GM23338 (cell line): ENCODE results near the gene FRMD3. TPM values are rescaled to one million over a fixed set of nuclear protein-coding genes. Genes with fewer than 3 reads are reported as not detected.

Experiments
- ATAC-seq: fragments of 200-7000 bp; cut with Tn5 transposase; 3 replicates; pipeline ENCODE4 v1.9.1; 2020
- DNase-seq: peaks from one replicate; pipeline ENCODE4 v3.0.0-alpha.2; 2015; ENCODE audit warnings: low spot score
- H2AFZ ChIP-seq: fragments of 200-600 bp; sonication (generic); 2 replicates; pipeline ENCODE4 v1.8.0; 2016; ENCODE audit warnings: antibody characterized with exemption, mild to moderate bottlenecking, moderate library complexity
- H3F3A ChIP-seq: fragments of 200-600 bp; sonication (generic); replicated peaks from 2 replicates; pipeline ENCODE4 v1.8.0; 2017; ENCODE audit warnings: antibody characterized with exemption, mixed run types, low read depth
- H3K27ac ChIP-seq: fragments of 200-600 bp; sonication (generic); 2 replicates; pipeline ENCODE4 v1.6.1; 2016; ENCODE audit warnings: low read depth
- H3K27me3 ChIP-seq: fragments of 200-600 bp; sonication (generic); 2 replicates; pipeline ENCODE4 v1.8.0; 2016; ENCODE audit warnings: mild to moderate bottlenecking, mixed run types, moderate library complexity; ENCODE audit not compliant: insufficient read depth
- H3K36me3 ChIP-seq: fragments of 200-600 bp; sonication (generic); 2 replicates; pipeline ENCODE4 v1.8.0; 2016; ENCODE audit warnings: mild to moderate bottlenecking; ENCODE audit not compliant: insufficient read depth
- H3K4me1 ChIP-seq: fragments of 200-600 bp; sonication (generic); 2 replicates; pipeline ENCODE4 v1.8.0; 2016; ENCODE audit warnings: mild to moderate bottlenecking, moderate library complexity; ENCODE audit not compliant: insufficient read depth
- H3K4me2 ChIP-seq: fragments of 200-600 bp; sonication (generic); 2 replicates; pipeline ENCODE4 v1.7.1; 2017; ENCODE audit warnings: mixed run types
- H3K4me3 ChIP-seq: fragments of 200-600 bp; sonication (generic); 2 replicates; pipeline ENCODE4 v1.6.1; 2016; ENCODE audit warnings: mixed run types
- H3K79me2 ChIP-seq: fragments of 200-600 bp; sonication (generic); replicated peaks from 2 replicates; pipeline ENCODE4 v1.8.0; 2017; ENCODE audit warnings: mild to moderate bottlenecking; ENCODE audit not compliant: insufficient read depth
- H3K9me2 ChIP-seq: fragments of 200-600 bp; sonication (generic); 2 replicates; pipeline ENCODE4 v1.8.0; 2017; ENCODE audit not compliant: insufficient read depth
- H4K20me1 ChIP-seq: fragments of 200-600 bp; sonication (generic); replicated peaks from 2 replicates; pipeline ENCODE4 v1.8.0; 2017; ENCODE audit warnings: mild to moderate bottlenecking; ENCODE audit not compliant: insufficient read depth
- H3K27ac Mint-ChIP-seq: 2 replicates; pipeline ENCODE4 v1.8.0; 2020; ENCODE audit warnings: inconsistent platforms, mild to moderate bottlenecking, moderate library complexity, mixed read lengths
- H3K27me3 Mint-ChIP-seq: 3 replicates; pipeline ENCODE4 v1.8.0; 2022; ENCODE audit warnings: low read depth, mild to moderate bottlenecking, moderate library complexity, mixed read lengths, inconsistent platforms; ENCODE audit not compliant: insufficient read depth, poor library complexity
- H3K36me3 Mint-ChIP-seq: 3 replicates; pipeline ENCODE4 v1.8.0; 2021; ENCODE audit warnings: low read depth, mild to moderate bottlenecking, inconsistent platforms, moderate library complexity, mixed read lengths
- H3K4me1 Mint-ChIP-seq: 3 replicates; pipeline ENCODE4 v1.8.0; 2020; ENCODE audit warnings: mild to moderate bottlenecking, inconsistent platforms, mixed read lengths
- H3K4me3 Mint-ChIP-seq: 3 replicates; pipeline ENCODE4 v1.8.0; 2021; ENCODE audit warnings: moderate library complexity, mild to moderate bottlenecking, inconsistent platforms, mixed read lengths
- H3K9me3 Mint-ChIP-seq: 3 replicates; pipeline ENCODE4 v1.8.0; 2020; ENCODE audit warnings: moderate library complexity, mild to moderate bottlenecking, inconsistent platforms, mixed read lengths
- CREB1 ChIP-seq: fragments of 250-450 bp; sonication (Bioruptor Pico); IDR thresholded peaks from 2 replicates; pipeline ENCODE4 v1.5.0; 2020; ENCODE audit warnings: low read depth, mild to moderate bottlenecking, moderate library complexity
- EZH2 ChIP-seq: fragments of 200-600 bp; sonication (generic); IDR thresholded peaks from one replicate; pipeline ENCODE4 v1.8.0; 2017; ENCODE audit warnings: antibody characterized with exemption, mild to moderate bottlenecking, low read depth; ENCODE audit not compliant: unreplicated experiment
- EZH2phosphoT487 ChIP-seq: fragments of 200-600 bp; sonication (generic); IDR thresholded peaks from one replicate; pipeline ENCODE4 v1.8.1; 2018; ENCODE audit warnings: antibody characterized with exemption; ENCODE audit not compliant: unreplicated experiment
- JUNB ChIP-seq: IDR thresholded peaks from one replicate; pipeline ENCODE4 v1.6.1; 2016; ENCODE audit warnings: antibody characterized with exemption; ENCODE audit not compliant: unreplicated experiment
- NANOG ChIP-seq: IDR thresholded peaks from 2 replicates; pipeline ENCODE4 v1.6.1; 2016; ENCODE audit warnings: antibody characterized with exemption, borderline replicate concordance
- POLR2AphosphoS5 ChIP-seq: IDR thresholded peaks from 2 replicates; pipeline ENCODE4 v1.6.1; 2016; ENCODE audit warnings: antibody characterized with exemption, low read depth
- STAT1 ChIP-seq: IDR thresholded peaks from one replicate; pipeline ENCODE4 v1.6.1; 2016; ENCODE audit warnings: antibody characterized with exemption; ENCODE audit not compliant: unreplicated experiment
- ZNF114 ChIP-seq: fragments of 250-450 bp; sonication (Bioruptor Pico); IDR thresholded peaks from 2 replicates; pipeline ENCODE4 v1.5.0; 2020; ENCODE audit warnings: mild to moderate bottlenecking, moderate library complexity
- ZNF331 ChIP-seq: fragments of 250-450 bp; sonication (Bioruptor Pico); IDR thresholded peaks from 2 replicates; pipeline ENCODE4 v1.5.0; 2020; ENCODE audit warnings: low read depth, mild to moderate bottlenecking, moderate library complexity
- polyA plus RNA-seq: library from polyadenylated mRNA; unstranded; fragments of >200 nt; fragmentation: Nextera tagmentation; extraction: Ambion mirVana; gene quantifications from 2 replicates; pipeline ENCODE4 v1.2.1, GENCODE V29; 2016
- total RNA-seq: library from RNA; depleted of rRNA; stranded (reverse); fragments of >200 nt; shearing (Covaris generic); gene quantifications from 2 replicates; pipeline ENCODE4 v1.2.3, GENCODE V29; 2014
- TF ChIP-seq, protein P1 (sequence below): IDR thresholded peaks from one replicate; pipeline ENCODE4 v1.6.1; 2018; ENCODE audit warnings: antibody characterized with exemption; ENCODE audit not compliant: unreplicated experiment
- TF ChIP-seq, protein P2 (sequence below), 2 experiments: fragments of 200-600 bp in 1 of 2; sonication (generic) in 1 of 2; conservative IDR thresholded peaks; 2 replicates each; pipeline versions ENCODE4 v1.5.1 to v1.6.1; 2016 to 2017; ENCODE audit warnings: antibody characterized with exemption in 2 of 2, low read depth in 2 of 2, mild to moderate bottlenecking in 2 of 2, moderate library complexity in 1 of 2
- TF ChIP-seq, protein P3 (sequence below): fragments of 250-450 bp; sonication (Bioruptor Pico); IDR thresholded peaks from 2 replicates; pipeline ENCODE4 v1.5.0; 2020; ENCODE audit warnings: mild to moderate bottlenecking, moderate library complexity

The FRMD3 gene
- total and polyA plus RNA-seq, 2 experiments from 2014 or later: 0.47 to 1.2 TPM

DNA sequence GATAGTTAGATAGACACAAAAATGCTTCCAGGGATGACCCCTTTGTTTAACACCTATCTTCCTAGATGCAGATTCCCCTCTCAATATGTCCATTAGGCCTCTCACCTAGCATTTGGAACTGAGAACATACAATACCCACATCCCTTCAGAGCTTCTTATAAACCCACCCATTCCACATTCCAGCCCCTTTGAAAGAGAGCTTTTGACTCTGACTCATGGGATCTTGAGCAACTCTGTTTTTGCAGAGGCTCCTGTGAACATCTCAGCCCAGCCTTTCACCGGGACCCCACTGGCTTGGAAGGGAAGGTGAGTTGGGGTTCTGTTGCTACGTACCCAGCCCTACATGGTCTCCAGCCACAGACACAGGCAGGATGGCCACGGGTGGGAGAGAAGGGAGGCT lies 195.5 kb downstream of the FRMD3 start:
- Mint-ChIP-seq H3K27me3 (no peaks in the 10 kb centered on the region), H3K27ac (peak overlapping the region; percentile 26; the same call in 1 of the 2 replicates), H3K4me3 (no peak overlapping the region), H3K9me3 (no peaks in the 10 kb centered on the region), H3K36me3 (no peaks in the 10 kb centered on the region), H3K4me1 (peaks cover 7% of the 10 kb centered on the region; the same call in 2 of the 3 replicates)
- Histone ChIP-seq H3K9me2 (0 out of 2 replicates have a peak, but pooled peaks cover 4% of the 10 kb centered on the region), H4K20me1 (no peaks in the 10 kb centered on the region), H2AFZ (no peak overlapping the region; the same call in 1 of the 2 replicates), H3K79me2 (no peaks in the 10 kb centered on the region), H3F3A (no peaks in the 10 kb centered on the region), H3K27ac (no peak overlapping the region), H3K36me3 (no peaks in the 10 kb centered on the region), H3K4me3 (no peak overlapping the region), H3K4me1 (no peaks in the 10 kb centered on the region), H3K4me2 (no peak overlapping the region), H3K27me3 (no peaks in the 10 kb centered on the region)
- no peak for DNase-seq
- TF ChIP-seq JUNB (no peak), POLR2AphosphoS5 (no peak), NANOG (no peak), CREB1 (CRISPR knock-in tag) (no peak), ZNF114 (no peak), ZNF331 (CRISPR knock-in tag) (no peak), EZH2phosphoT487 (no peak)
- TF ChIP-seq, protein P1, sequence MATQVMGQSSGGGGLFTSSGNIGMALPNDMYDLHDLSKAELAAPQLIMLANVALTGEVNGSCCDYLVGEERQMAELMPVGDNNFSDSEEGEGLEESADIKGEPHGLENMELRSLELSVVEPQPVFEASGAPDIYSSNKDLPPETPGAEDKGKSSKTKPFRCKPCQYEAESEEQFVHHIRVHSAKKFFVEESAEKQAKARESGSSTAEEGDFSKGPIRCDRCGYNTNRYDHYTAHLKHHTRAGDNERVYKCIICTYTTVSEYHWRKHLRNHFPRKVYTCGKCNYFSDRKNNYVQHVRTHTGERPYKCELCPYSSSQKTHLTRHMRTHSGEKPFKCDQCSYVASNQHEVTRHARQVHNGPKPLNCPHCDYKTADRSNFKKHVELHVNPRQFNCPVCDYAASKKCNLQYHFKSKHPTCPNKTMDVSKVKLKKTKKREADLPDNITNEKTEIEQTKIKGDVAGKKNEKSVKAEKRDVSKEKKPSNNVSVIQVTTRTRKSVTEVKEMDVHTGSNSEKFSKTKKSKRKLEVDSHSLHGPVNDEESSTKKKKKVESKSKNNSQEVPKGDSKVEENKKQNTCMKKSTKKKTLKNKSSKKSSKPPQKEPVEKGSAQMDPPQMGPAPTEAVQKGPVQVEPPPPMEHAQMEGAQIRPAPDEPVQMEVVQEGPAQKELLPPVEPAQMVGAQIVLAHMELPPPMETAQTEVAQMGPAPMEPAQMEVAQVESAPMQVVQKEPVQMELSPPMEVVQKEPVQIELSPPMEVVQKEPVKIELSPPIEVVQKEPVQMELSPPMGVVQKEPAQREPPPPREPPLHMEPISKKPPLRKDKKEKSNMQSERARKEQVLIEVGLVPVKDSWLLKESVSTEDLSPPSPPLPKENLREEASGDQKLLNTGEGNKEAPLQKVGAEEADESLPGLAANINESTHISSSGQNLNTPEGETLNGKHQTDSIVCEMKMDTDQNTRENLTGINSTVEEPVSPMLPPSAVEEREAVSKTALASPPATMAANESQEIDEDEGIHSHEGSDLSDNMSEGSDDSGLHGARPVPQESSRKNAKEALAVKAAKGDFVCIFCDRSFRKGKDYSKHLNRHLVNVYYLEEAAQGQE: no peak
- TF ChIP-seq, protein P2, sequence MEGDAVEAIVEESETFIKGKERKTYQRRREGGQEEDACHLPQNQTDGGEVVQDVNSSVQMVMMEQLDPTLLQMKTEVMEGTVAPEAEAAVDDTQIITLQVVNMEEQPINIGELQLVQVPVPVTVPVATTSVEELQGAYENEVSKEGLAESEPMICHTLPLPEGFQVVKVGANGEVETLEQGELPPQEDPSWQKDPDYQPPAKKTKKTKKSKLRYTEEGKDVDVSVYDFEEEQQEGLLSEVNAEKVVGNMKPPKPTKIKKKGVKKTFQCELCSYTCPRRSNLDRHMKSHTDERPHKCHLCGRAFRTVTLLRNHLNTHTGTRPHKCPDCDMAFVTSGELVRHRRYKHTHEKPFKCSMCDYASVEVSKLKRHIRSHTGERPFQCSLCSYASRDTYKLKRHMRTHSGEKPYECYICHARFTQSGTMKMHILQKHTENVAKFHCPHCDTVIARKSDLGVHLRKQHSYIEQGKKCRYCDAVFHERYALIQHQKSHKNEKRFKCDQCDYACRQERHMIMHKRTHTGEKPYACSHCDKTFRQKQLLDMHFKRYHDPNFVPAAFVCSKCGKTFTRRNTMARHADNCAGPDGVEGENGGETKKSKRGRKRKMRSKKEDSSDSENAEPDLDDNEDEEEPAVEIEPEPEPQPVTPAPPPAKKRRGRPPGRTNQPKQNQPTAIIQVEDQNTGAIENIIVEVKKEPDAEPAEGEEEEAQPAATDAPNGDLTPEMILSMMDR (conservative IDR thresholded peaks at IDR 0.05; ENCODE audit: low read depth in 2 of 2): no peak
- ATAC-seq: no peak

DNA sequence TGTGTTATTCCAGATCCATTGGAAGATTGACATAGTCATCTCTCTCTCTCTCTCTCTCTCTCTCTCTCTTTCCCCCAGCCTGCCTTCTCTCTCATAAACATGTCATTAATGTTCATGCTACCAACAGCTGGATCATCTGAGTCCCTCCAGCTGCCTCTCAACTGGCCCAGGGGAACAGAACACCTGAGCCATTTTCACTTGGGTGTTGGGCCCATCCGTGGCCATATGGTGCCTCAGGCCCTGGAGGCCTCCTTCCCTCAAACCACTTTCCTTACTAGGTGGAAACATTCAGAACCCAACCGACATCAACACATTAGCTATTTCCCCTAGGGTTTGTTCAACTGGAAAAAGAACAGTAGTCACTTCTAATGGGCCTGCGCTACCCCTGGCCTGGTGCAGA lies 196.2 kb downstream of the FRMD3 start:
- no peak overlapping the region for H3K27ac Mint-ChIP-seq
- Histone ChIP-seq H3K4me3 (no peak overlapping the region), H3K9me2 (0 out of 2 replicates have a peak, but pooled peaks cover 4% of the 10 kb centered on the region), H3K79me2 (no peaks in the 10 kb centered on the region), H3F3A (no peaks in the 10 kb centered on the region), H3K27me3 (no peaks in the 10 kb centered on the region), H4K20me1 (no peaks in the 10 kb centered on the region), H3K4me2 (no peak overlapping the region), H3K27ac (no peak overlapping the region), H3K4me1 (no peaks in the 10 kb centered on the region), H3K36me3 (no peaks in the 10 kb centered on the region), H2AFZ (no peak overlapping the region)
- peaks cover 7% of the 10 kb centered on the region; the same call in 2 of the 3 replicates for H3K4me1 Mint-ChIP-seq
- H3K9me3 Mint-ChIP-seq: no peaks in the 10 kb centered on the region
- no peaks in the 10 kb centered on the region for H3K36me3 Mint-ChIP-seq
- DNase-seq (no peak), ATAC-seq (no peak)
- H3K4me3 Mint-ChIP-seq: no peak overlapping the region
- no peaks in the 10 kb centered on the region for H3K27me3 Mint-ChIP-seq
- TF ChIP-seq ZNF331 (CRISPR knock-in tag) (no peak), STAT1 (no peak), EZH2 (no peak), CREB1 (CRISPR knock-in tag) (no peak)
- TF ChIP-seq, protein P3, sequence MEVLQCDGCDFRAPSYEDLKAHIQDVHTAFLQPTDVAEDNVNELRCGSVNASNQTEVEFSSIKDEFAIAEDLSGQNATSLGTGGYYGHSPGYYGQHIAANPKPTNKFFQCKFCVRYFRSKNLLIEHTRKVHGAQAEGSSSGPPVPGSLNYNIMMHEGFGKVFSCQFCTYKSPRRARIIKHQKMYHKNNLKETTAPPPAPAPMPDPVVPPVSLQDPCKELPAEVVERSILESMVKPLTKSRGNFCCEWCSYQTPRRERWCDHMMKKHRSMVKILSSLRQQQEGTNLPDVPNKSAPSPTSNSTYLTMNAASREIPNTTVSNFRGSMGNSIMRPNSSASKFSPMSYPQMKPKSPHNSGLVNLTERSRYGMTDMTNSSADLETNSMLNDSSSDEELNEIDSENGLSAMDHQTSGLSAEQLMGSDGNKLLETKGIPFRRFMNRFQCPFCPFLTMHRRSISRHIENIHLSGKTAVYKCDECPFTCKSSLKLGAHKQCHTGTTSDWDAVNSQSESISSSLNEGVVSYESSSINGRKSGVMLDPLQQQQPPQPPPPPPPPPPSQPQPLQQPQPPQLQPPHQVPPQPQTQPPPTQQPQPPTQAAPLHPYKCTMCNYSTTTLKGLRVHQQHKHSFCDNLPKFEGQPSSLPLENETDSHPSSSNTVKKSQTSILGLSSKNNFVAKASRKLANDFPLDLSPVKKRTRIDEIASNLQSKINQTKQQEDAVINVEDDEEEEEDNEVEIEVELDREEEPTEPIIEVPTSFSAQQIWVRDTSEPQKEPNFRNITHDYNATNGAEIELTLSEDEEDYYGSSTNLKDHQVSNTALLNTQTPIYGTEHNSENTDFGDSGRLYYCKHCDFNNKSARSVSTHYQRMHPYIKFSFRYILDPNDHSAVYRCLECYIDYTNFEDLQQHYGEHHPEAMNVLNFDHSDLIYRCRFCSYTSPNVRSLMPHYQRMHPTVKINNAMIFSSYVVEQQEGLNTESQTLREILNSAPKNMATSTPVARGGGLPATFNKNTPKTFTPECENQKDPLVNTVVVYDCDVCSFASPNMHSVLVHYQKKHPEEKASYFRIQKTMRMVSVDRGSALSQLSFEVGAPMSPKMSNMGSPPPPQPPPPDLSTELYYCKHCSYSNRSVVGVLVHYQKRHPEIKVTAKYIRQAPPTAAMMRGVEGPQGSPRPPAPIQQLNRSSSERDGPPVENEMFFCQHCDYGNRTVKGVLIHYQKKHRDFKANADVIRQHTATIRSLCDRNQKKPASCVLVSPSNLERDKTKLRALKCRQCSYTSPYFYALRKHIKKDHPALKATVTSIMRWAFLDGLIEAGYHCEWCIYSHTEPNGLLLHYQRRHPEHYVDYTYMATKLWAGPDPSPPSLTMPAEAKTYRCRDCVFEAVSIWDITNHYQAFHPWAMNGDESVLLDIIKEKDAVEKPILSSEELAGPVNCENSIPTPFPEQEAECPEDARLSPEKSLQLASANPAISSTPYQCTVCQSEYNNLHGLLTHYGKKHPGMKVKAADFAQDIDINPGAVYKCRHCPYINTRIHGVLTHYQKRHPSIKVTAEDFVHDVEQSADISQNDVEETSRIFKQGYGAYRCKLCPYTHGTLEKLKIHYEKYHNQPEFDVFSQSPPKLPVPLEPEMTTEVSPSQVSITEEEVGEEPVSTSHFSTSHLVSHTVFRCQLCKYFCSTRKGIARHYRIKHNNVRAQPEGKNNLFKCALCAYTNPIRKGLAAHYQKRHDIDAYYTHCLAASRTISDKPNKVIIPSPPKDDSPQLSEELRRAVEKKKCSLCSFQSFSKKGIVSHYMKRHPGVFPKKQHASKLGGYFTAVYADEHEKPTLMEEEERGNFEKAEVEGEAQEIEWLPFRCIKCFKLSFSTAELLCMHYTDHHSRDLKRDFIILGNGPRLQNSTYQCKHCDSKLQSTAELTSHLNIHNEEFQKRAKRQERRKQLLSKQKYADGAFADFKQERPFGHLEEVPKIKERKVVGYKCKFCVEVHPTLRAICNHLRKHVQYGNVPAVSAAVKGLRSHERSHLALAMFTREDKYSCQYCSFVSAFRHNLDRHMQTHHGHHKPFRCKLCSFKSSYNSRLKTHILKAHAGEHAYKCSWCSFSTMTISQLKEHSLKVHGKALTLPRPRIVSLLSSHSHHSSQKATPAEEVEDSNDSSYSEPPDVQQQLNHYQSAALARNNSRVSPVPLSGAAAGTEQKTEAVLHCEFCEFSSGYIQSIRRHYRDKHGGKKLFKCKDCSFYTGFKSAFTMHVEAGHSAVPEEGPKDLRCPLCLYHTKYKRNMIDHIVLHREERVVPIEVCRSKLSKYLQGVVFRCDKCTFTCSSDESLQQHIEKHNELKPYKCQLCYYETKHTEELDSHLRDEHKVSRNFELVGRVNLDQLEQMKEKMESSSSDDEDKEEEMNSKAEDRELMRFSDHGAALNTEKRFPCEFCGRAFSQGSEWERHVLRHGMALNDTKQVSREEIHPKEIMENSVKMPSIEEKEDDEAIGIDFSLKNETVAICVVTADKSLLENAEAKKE (CRISPR knock-in tag): no peak
